K562 (cell line): ENCODE measurements around the gene NHLH2. TPM values are rescaled to one million over a fixed set of nuclear protein-coding genes. Genes with fewer than 3 reads are reported as not detected.

Source experiments
- MAX ChIP-seq: sonication (generic); formaldehyde crosslinking; IDR thresholded peaks from 2 replicates; pipeline ENCODE4 v1.9.0; 2022; ENCODE audit warnings: mild to moderate bottlenecking, missing genetic modification reagents
- RAD21 ChIP-seq, 2 experiments: fragments of 250-450 bp in 1 of 2; fragments of 450-650 bp in 1 of 2; sonication (Bioruptor Pico) in 1 of 2; formaldehyde crosslinking in 1 of 2; IDR thresholded peaks in 1 of 2; conservative IDR thresholded peaks in 1 of 2; 2 replicates each; pipeline versions ENCODE4 v1.4.0 to v1.8.0; 2020 to 2022; ENCODE audit warnings: mild to moderate bottlenecking in 2 of 2, moderate library complexity in 1 of 2
- REST ChIP-seq, 2 experiments: fragments of 450-650 bp; formaldehyde crosslinking in 1 of 2; IDR thresholded peaks; 2 replicates each; pipeline versions ENCODE4 v1.4.0 to v1.6.1; 2014 to 2020; ENCODE audit warnings: mild to moderate bottlenecking in 2 of 2, borderline replicate concordance in 1 of 2, low read depth in 1 of 2
- ZFPM2 ChIP-seq: fragments of 250-450 bp; sonication (Bioruptor Pico); IDR thresholded peaks from 2 replicates; pipeline ENCODE4 v1.5.1; 2022; ENCODE audit warnings: mild to moderate bottlenecking
- polyA plus RNA-seq, 8 experiments: library from polyadenylated mRNA; depleted of rRNA in 4 of 8; stranded (reverse) in 5 of 8; unstranded in 3 of 8; fragments of >200 nt; fragmentation: Nextera tagmentation in 2 of 8; fragmentation: Illumina TruSeq in 1 of 8; extraction: Ambion mirVana in 2 of 8; extraction: Trizol in 1 of 8; gene quantifications; 2 replicates each; pipeline versions ENCODE4 v1.2.1 to v1.2.3, GENCODE V29; 2011 to 2014; ENCODE audit warnings: inconsistent platforms in 1 of 8, missing spikeins in 1 of 8
- total RNA-seq, 7 experiments: library from RNA; depleted of rRNA in 6 of 7; stranded (reverse); fragments of >200 nt in 6 of 7; fragmentation: Illumina TruSeq in 2 of 7; extraction: Trizol in 2 of 7; gene quantifications; 2 replicates each; pipeline versions ENCODE4 v1.2.1 to v1.2.3, GENCODE V29; 2011 to 2021; ENCODE audit warnings: low replicate concordance in 1 of 7

NHLH2 gene
- total and polyA plus RNA-seq, 9 of the 15 experiments (the other 6 are each of a cell fraction or from before 2014, with no cell fraction given), result not detected

- TF ChIP-seq REST (IDR thresholded peaks at IDR 0.05; ENCODE audit: borderline replicate concordance) (peak; percentile 60; the same call in 1 of the 2 replicates), REST (CRISPR knock-in tag; IDR thresholded peaks at IDR 0.05; ENCODE audit: low read depth) (no peak), MAX (no peak), ZFPM2 (CRISPR knock-in tag) (no peak), RAD21 (CRISPR knock-in tag; conservative IDR thresholded peaks at IDR 0.05 in 1 of 2, IDR thresholded peaks at IDR 0.05 in 1 of 2) (peak; percentile 80 to 87)
Measured at GRCh38 chr1:115807723-115808122, 33.2 kb downstream of the NHLH2 start (continued).
